Fibroblast of mammary gland (primary cell): ENCODE results near the gene RGCC.
"Not testable (repeated sequence)": the region's sequence is repeated elsewhere in the genome, so short reads cannot be mapped to it uniquely, and the experiment has no call there.

Source experiments
- DNase-seq: peaks from one replicate; pipeline ENCODE4 v3.0.0-alpha.2; 2010; ENCODE audit warnings: low read depth
- H3K4me3 ChIP-seq: 2 replicates; pipeline ENCODE4 v1.5.1; 2011; ENCODE audit warnings: low read depth, mild to moderate bottlenecking, low read length, moderate library complexity; ENCODE audit not compliant: control insufficient read depth
- CTCF ChIP-seq: conservative IDR thresholded peaks from 2 replicates; pipeline ENCODE4 v1.5.1; 2011; ENCODE audit warnings: low read depth, low read length, inconsistent platforms; ENCODE audit not compliant: control insufficient read depth, insufficient read depth

Gene RGCC

DNA sequence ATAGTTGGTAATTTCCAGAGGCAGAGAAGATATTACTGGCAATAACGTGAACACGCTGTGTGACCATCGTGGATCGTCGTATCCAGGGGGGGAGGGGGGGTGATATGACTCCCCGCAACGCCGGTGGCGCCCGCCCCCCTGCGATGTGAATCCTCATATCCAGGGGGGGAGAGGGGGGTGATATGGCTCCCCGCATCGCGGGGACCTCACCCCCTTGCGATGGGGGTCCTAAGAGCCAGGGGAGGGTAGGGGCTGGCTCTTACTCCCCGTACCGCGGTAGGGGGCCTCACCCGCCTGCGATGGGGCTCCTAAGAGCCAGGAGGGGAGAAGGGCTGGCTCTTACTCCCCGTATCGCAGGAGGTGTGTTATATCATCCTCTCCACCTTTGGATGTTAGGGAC lies 31.3 kb upstream of the RGCC start:
- TF ChIP-seq CTCF = no peak
- DNase-seq = no peak

DNA sequence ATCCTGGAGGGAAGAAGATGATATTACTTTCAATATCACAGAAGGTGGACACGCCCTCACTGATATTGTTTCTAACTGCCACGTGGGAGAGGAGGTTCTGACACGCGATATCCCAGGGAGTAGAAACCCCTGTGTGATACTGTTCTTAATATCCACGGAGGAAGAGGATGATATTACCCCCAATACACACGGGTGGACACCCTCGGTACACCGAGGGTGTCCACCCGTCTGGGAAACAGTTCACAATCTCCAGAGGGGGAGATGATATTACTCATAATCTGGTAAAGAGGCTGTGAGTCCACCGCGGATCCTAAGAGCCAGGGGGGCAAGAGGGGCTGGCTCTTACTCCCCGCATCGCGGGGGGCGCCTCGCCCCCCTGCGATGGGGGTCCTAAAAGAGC lies 29.7 kb upstream of the RGCC start:
- H3K4me3 ChIP-seq = peak overlapping the region; percentile 10
- TF ChIP-seq CTCF = no peak
- no peak for DNase-seq

More for the DNA sequence above, 31.3 kb upstream of the RGCC start:
- no peak overlapping the region for H3K4me3 ChIP-seq

DNA sequence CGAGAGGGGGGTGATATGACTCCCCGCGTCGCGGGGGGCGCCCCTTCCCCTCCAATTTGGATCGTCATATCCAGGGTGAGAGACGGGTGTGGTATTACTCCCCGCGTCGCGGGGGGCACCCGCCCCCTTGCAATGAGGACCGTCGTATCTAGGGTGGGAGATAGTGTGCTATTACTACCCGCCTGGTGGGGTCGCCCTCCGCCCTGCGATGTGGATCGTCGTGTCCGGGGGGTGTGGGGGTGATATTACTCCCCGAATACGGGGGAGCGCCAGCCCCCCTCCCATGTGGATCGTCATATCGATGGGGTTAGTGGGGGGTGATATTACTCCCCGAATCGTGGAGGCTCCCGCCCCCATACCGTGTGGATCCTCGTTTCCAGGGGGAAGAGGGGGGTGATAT lies 29.2 kb upstream of the RGCC start:
- DNase-seq = no peak
- peak overlapping the region; percentile 24 for H3K4me3 ChIP-seq
- TF ChIP-seq CTCF = peak; percentile 25

- DNase-seq = peak; percentile 42
- not testable (repeated sequence) for H3K4me3 ChIP-seq
Measured at GRCh38 chr13:41434030-41434429, 23.3 kb upstream of the RGCC start.

DNA sequence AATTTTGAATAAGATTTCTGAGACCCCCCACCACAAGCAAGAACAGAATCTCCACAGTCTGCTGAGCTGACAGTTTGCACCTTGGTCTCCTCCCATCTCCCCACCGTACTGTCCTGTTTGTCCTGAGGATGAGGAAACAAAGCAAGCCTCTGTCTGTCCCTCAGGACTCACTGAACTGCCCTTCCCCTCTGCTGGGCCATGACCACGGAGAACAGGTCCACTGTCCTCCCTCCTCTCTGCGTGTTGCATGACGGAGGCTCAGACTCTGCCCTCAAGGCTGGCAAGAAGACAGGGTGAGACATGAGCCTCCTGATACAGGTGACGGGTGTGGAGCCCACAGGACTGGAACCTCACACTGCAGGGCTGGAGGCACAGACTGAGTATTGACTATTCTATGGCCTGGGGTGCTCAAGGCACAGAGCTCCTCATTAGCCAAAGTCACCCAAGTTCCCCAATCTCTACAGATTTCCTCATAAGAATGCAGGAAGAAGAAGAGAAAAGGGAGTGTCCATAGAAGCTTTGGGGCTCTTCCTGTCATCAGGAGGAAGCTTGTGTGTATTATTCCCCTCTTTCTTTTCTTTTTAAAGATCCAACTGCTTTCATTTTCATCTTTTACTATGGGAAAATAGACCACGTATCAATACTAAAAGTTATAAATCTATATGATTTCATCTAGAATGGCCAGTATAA lies 22.4 kb upstream of the RGCC start:
- DNase-seq = no peak
- no peak for TF ChIP-seq CTCF
- H3K4me3 ChIP-seq = no peak overlapping the region

- H3K4me3 ChIP-seq = no peak overlapping the region
- TF ChIP-seq CTCF = no peak
- no peak for DNase-seq
Measured at GRCh38 chr13:41443969-41444368, 13.4 kb upstream of the RGCC start.

GRCh38 chr13:41452462-41452861 lies 4.9 kb upstream of the RGCC start:
- no peak overlapping the region for H3K4me3 ChIP-seq
- no peak for DNase-seq
- TF ChIP-seq CTCF = no peak
